Brain microvascular endothelial cell (primary cell): ENCODE measurements around the gene ADGRG7.

Source experiments
- DNase-seq: peaks from one replicate; pipeline ENCODE4 v3.0.0-alpha.2; 2020
- H3K27ac ChIP-seq: fragments of 250-450 bp; sonication (Bioruptor Pico); 2 replicates; pipeline ENCODE4 v1.5.1; 2020; ENCODE audit warnings: mild to moderate bottlenecking, moderate library complexity
- H3K27me3 ChIP-seq: fragments of 250-450 bp; sonication (Bioruptor Pico); replicated peaks from 2 replicates; pipeline ENCODE4 v1.5.1; 2020; ENCODE audit warnings: mild to moderate bottlenecking
- H3K36me3 ChIP-seq: fragments of 250-450 bp; sonication (Bioruptor Pico); replicated peaks from 2 replicates; pipeline ENCODE4 v1.5.1; 2020; ENCODE audit warnings: mild to moderate bottlenecking
- H3K4me3 ChIP-seq: 2 replicates; pipeline ENCODE4 v1.5.1; 2011; ENCODE audit warnings: low read depth, mild to moderate bottlenecking, control low read depth, low read length, moderate library complexity
- in situ Hi-C: cut with HindIII; loops from 2 replicates; pipeline ENCODE4 v1.10.0; 2017; ENCODE audit warnings: low sequenced_read_pairs, low pct_ligation_motif_present
- TF ChIP-seq, protein P1 (sequence below): IDR thresholded peaks from 2 replicates; pipeline ENCODE4 v1.5.1; 2011; ENCODE audit warnings: low read depth, mild to moderate bottlenecking, moderate library complexity, low read length, control low read depth, inconsistent platforms; ENCODE audit errors: missing control alignments

ADGRG7 gene, protein sequence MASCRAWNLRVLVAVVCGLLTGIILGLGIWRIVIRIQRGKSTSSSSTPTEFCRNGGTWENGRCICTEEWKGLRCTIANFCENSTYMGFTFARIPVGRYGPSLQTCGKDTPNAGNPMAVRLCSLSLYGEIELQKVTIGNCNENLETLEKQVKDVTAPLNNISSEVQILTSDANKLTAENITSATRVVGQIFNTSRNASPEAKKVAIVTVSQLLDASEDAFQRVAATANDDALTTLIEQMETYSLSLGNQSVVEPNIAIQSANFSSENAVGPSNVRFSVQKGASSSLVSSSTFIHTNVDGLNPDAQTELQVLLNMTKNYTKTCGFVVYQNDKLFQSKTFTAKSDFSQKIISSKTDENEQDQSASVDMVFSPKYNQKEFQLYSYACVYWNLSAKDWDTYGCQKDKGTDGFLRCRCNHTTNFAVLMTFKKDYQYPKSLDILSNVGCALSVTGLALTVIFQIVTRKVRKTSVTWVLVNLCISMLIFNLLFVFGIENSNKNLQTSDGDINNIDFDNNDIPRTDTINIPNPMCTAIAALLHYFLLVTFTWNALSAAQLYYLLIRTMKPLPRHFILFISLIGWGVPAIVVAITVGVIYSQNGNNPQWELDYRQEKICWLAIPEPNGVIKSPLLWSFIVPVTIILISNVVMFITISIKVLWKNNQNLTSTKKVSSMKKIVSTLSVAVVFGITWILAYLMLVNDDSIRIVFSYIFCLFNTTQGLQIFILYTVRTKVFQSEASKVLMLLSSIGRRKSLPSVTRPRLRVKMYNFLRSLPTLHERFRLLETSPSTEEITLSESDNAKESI

DNA sequence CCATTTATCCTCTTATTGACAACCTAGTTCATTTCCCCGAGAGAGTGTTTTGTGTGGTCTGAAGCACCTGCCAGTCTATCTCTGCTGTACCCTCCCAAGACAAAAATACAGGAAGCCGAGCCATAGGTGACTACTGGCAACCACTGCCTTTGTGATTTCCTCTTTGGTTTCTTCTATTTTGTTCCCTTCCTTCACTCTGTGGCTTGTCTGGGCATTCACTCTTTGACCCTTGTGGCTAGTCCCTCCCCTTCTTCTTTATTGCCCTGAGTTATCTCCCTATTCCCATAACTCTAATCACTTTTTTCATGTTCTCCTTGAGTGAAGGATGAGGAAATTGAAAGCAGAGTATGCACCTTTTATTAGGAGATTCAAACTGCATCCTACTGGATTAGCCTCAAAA, at the start of gene ADGRG7:
Gene ADGRG7 (plus strand): TSS at position 297 of the 400 bp plus-strand sequence. CDS start 256 bp downstream, outside the sequence.
- TF ChIP-seq, protein P1, sequence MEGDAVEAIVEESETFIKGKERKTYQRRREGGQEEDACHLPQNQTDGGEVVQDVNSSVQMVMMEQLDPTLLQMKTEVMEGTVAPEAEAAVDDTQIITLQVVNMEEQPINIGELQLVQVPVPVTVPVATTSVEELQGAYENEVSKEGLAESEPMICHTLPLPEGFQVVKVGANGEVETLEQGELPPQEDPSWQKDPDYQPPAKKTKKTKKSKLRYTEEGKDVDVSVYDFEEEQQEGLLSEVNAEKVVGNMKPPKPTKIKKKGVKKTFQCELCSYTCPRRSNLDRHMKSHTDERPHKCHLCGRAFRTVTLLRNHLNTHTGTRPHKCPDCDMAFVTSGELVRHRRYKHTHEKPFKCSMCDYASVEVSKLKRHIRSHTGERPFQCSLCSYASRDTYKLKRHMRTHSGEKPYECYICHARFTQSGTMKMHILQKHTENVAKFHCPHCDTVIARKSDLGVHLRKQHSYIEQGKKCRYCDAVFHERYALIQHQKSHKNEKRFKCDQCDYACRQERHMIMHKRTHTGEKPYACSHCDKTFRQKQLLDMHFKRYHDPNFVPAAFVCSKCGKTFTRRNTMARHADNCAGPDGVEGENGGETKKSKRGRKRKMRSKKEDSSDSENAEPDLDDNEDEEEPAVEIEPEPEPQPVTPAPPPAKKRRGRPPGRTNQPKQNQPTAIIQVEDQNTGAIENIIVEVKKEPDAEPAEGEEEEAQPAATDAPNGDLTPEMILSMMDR, result no peak
- in situ Hi-C loops, result no loop called here
- Histone ChIP-seq H3K27ac (no peak within 1 kb of the TSS), H3K36me3 (no peaks in the 10 kb centered on the region), H3K4me3 (no peak within 1 kb of the TSS), H3K27me3 (no peaks in the 10 kb centered on the region)
- no peak for DNase-seq

DNA sequence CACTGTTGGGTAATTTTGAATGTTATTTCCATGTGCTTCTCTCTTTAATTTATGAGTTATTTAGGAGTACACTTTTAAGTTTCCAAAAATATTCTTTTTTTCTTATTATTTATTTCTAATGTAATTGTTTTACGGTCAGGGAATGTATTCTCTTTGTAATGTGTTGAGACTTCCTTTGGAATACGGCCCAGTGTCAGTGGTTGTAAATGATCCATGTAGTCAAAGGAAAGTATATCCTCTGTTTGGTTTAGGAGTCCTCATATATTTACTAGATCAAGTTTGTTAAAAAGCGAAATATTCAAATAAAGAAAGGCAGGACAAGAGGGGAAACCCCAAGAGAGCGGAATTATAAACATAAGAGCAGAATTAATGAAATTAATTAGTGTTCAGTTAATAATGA, 49.0 kb upstream of the ADGRG7 start:
- no peak overlapping the region for H3K27ac ChIP-seq
- H3K4me3 ChIP-seq, result no peak overlapping the region
- no peaks in the 10 kb centered on the region for H3K36me3 ChIP-seq
- no peak for DNase-seq
- in situ Hi-C loops, result no loop called here
- H3K27me3 ChIP-seq, result no peaks in the 10 kb centered on the region
- TF ChIP-seq, protein P1, result no peak

DNA sequence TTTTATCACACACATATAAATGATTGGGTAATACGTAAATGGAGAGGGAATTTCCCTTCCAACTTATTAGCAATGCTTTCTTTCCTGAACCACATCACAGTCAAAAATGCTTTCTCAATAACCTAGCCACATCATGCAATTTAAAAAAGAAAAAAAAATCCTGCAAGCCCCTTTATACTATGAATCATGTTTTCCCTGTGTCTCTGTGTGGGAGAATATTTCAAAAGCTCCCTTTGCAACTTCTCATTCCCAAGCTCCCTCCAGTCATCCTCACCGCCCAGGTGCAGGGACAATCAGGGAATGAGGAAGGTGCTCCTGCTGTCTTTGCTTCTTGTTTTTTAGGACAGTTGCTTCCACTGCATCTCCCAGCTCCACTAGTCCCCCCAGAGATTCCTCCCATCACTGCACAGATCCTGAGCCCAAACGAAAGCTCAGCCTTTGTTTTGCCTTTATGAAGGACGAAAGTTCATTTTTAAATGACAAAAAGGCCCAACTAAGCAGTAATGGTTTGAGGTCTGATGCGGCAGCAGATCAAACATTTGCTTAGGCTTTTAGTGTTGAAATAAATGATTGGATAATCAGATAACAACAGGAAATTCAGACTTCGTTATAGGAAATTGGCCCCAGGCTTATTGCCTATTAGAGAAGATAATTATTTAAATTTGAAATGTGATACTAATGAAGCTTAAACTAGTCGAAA, 47.8 kb upstream of the ADGRG7 start:
- Histone ChIP-seq H3K27ac (no peak overlapping the region), H3K36me3 (no peaks in the 10 kb centered on the region), H3K27me3 (no peaks in the 10 kb centered on the region), H3K4me3 (no peak overlapping the region)
- DNase-seq, result no peak
- in situ Hi-C loops, result no loop called here
- TF ChIP-seq, protein P1, result no peak

DNA sequence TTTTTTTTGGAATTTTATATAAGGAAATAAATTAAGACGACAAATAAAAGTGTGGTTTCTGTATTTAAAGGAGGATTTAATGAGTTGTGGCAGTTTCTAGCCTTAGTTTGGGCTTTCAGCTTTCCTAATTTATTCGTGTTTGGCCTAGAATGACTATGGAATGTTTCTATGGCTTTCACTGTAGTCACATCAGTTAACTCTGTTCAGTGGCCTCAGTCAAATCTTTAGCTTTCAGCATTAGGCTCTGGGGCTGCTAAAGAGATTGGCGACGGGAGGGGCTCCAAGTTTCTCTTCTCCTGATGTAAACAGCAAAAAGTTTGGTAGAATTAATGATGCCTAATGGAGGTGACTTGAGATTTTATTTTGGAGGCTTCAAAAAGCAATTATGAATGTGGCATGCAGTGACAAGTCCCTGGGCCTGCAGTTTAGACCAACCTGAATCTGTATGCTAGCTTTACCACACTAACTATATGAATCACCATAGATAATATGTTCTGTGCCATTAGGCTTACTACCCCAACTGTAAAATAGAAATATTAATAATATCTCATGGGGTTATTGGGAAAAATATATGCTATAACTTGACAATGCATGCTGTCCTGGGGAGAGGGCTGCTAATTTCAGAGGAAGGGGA, 47.1 kb upstream of the ADGRG7 start:
- H3K4me3 ChIP-seq, result no peak overlapping the region
- no peak overlapping the region for H3K27ac ChIP-seq
- in situ Hi-C loops, result no loop called here
- no peaks in the 10 kb centered on the region for H3K27me3 ChIP-seq
- DNase-seq, result no peak
- TF ChIP-seq, protein P1, result no peak
- no peaks in the 10 kb centered on the region for H3K36me3 ChIP-seq

DNA sequence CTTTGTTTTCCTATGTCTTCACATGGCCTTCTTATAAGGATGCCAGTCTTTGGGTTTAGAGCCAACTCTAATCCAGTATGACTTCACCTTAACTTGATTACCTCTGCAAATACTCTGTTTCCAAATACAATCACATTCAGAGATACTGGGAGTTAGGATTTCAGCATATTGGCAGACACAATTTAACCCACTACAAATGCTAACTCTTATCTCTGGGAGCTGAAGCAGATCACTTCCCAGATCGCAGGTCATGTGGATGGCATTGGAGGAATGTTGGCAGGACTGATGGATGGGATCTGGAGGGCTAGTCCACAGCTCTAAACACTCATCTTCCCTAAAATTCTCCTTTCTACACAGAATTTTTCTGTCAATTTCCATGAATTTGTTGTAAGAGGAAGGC, 46.2 kb upstream of the ADGRG7 start:
- TF ChIP-seq, protein P1, result no peak
- no peak overlapping the region for H3K27ac ChIP-seq
- no peaks in the 10 kb centered on the region for H3K36me3 ChIP-seq
- H3K27me3 ChIP-seq, result no peaks in the 10 kb centered on the region
- in situ Hi-C loops, result no loop called here
- H3K4me3 ChIP-seq, result no peak overlapping the region
- DNase-seq, result no peak
